HG03097 (cell line): Measurements from ENCODE around the gene HRK.
"Not testable (repeated sequence)": the region's sequence is repeated elsewhere in the genome, so short reads cannot be mapped to it uniquely, and the experiment has no call there.

Source experiments
- ATAC-seq: cut with Tn5 transposase; IDR thresholded peaks from one replicate; pipeline ENCODE4 v1.9.1; 2021; ENCODE audit not compliant: unreplicated experiment, low FRiP score

HRK gene

GRCh38 chr12:116827432-116827831 lies 53.8 kb downstream of the HRK start:
- no peak for ATAC-seq

- ATAC-seq = no peak
These were observed 60.0 kb downstream of the HRK start for GRCh38 chr12:116821291-116821690.

- no peak for ATAC-seq
These were observed 61.1 kb downstream of the HRK start for GRCh38 chr12:116820064-116820656.

- peak; percentile 64 for ATAC-seq
These were observed 62.1 kb downstream of the HRK start for GRCh38 chr12:116818948-116819832.

- ATAC-seq = no peak
These were observed 62.8 kb downstream of the HRK start for GRCh38 chr12:116818341-116818856.

GRCh38 chr12:116814766-116815165 lies 66.5 kb downstream of the HRK start:
- ATAC-seq = not testable (repeated sequence)

- no peak for ATAC-seq
These were observed 67.8 kb downstream of the HRK start for GRCh38 chr12:116813271-116814041.

GRCh38 chr12:116812238-116812637 lies 69.0 kb downstream of the HRK start:
- no peak for ATAC-seq

GRCh38 chr12:116808113-116809105 lies 72.8 kb downstream of the HRK start:
- no peak for ATAC-seq

GRCh38 chr12:116807546-116807945 lies 73.7 kb downstream of the HRK start:
- ATAC-seq = no peak

GRCh38 chr12:116806845-116807440 lies 74.3 kb downstream of the HRK start:
- no peak for ATAC-seq
